ENCODE results near the gene DOCK2. TPM values are rescaled to one million over a fixed set of nuclear protein-coding genes. Genes with fewer than 3 reads are reported as not detected.
A peak's percentile ranks its signal among the peaks of the same experiment; 100 is the strongest.

The DOCK2 gene
- total and polyA plus RNA-seq, 12 donors, result 3.3 to 59.5 (median 21.0) TPM

DNA sequence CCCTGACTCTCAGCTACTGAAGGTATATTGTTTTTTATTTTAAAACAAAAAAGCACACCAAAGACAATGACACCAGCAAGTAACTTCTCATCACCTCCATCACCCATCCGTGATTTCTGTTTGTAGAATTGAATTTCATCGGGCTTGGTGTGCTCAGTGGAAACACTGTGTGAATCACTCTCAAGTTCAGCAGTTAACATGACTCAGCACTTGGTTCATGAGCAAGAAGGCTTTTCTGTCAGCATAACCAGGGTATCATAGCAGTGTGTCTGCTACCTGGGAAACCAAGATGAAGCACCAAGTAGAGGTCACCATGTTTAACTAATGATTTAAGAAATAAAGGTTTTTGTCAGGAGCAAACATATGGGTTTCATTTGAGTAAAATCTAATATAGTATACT lies 219.5 kb downstream of the DOCK2 start:
- Histone ChIP-seq H3K9me3 (replicated peaks in 1 of 3) (no peaks in the 10 kb centered on the region), H3K27me3 (no peaks in the 10 kb centered on the region), H3K36me3 (replicated peaks in 1 of 2) (no peaks in the 10 kb centered on the region), H3K4me3 (no peak overlapping the region), H3K27ac (no peak overlapping the region), H3K4me1 (replicated peaks in 1 of 2) (no peaks in the 10 kb centered on the region)
- WGBS, 4 donors, result 36 to 61% (median 48%) methylated on average over 2 of the region's 2 CpGs
- peak in 2 of 7 donors; percentile 16 to 26 for DNase-seq
- TF ChIP-seq, protein P1, sequence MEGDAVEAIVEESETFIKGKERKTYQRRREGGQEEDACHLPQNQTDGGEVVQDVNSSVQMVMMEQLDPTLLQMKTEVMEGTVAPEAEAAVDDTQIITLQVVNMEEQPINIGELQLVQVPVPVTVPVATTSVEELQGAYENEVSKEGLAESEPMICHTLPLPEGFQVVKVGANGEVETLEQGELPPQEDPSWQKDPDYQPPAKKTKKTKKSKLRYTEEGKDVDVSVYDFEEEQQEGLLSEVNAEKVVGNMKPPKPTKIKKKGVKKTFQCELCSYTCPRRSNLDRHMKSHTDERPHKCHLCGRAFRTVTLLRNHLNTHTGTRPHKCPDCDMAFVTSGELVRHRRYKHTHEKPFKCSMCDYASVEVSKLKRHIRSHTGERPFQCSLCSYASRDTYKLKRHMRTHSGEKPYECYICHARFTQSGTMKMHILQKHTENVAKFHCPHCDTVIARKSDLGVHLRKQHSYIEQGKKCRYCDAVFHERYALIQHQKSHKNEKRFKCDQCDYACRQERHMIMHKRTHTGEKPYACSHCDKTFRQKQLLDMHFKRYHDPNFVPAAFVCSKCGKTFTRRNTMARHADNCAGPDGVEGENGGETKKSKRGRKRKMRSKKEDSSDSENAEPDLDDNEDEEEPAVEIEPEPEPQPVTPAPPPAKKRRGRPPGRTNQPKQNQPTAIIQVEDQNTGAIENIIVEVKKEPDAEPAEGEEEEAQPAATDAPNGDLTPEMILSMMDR (IDR thresholded peaks at IDR 0.05), result no peak
- TF ChIP-seq POLR2A (IDR thresholded peaks at IDR 0.05), result no peak
- intact Hi-C loops (cut with DNase I), result no loop called here

DNA sequence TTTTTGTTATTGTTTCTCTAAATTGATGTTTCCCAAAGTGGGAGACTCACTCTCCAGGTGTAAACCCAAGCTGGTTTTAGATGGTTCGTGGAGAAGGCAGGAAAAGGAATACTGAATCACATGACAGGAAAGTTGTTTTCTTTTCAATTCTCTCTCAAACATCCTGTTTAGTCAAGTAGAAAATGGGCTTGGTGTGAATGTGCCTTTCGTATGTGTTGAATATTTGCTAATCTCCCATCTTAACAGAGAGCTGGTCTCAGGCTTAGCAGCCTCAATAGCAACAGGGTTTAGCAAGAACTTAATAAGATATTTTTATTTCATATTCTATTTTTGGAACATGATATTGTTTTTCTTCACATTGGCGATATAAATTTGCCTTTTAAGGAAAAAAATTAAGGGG lies 223.5 kb downstream of the DOCK2 start:
- H3K27ac ChIP-seq, result no peak overlapping the region
- H3K36me3 ChIP-seq (replicated peaks in 1 of 2), result no peaks in the 10 kb centered on the region
- no peak for DNase-seq
- intact Hi-C loops (cut with DNase I), result no loop called here
- no peaks in the 10 kb centered on the region for H3K9me3 ChIP-seq (replicated peaks in 1 of 3)
- H3K4me3 ChIP-seq, result no peak overlapping the region
- WGBS, 4 donors, result 52 to 74% (median 67%) methylated on average over 3 of the region's 3 CpGs
- H3K27me3 ChIP-seq, result no peaks in the 10 kb centered on the region
- H3K4me1 ChIP-seq (replicated peaks in 1 of 2), result no peaks in the 10 kb centered on the region
- no peak for TF ChIP-seq POLR2A (IDR thresholded peaks at IDR 0.05)
- TF ChIP-seq, protein P1 (IDR thresholded peaks at IDR 0.05), result no peak

DNA sequence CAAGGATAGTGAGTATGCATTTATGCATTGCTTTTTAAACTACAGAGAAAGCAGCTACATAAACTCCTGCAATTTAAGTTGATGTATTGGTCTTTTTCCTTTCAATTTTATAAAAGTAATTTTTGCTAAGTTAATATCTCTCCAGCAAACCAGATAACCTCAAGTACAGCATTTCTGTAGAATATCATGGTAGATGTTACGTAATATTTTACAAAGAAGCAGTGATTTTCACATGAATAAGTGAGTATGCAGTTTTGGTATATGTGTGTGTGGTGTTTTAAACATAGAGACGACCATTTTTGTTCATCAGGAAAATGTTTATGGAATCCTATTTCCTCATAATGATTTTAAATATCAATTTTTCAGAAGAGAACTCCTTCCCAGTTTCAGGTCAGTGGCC lies 224.4 kb downstream of the DOCK2 start:
- intact Hi-C loops (cut with DNase I), result no loop called here
- TF ChIP-seq POLR2A (IDR thresholded peaks at IDR 0.05), result no peak
- TF ChIP-seq, protein P1 (IDR thresholded peaks at IDR 0.05), result no peak
- no peak overlapping the region for H3K27ac ChIP-seq
- DNase-seq, result no peak
- no peak overlapping the region for H3K4me3 ChIP-seq
- no peaks in the 10 kb centered on the region for H3K27me3 ChIP-seq
- no peaks in the 10 kb centered on the region for H3K36me3 ChIP-seq (replicated peaks in 1 of 2)
- no peaks in the 10 kb centered on the region for H3K4me1 ChIP-seq (replicated peaks in 1 of 2)
- H3K9me3 ChIP-seq (replicated peaks in 1 of 3), result no peaks in the 10 kb centered on the region
- WGBS, 4 donors, result 80 to 92% (median 85%) methylated on average over 2 of the region's 2 CpGs

DNA sequence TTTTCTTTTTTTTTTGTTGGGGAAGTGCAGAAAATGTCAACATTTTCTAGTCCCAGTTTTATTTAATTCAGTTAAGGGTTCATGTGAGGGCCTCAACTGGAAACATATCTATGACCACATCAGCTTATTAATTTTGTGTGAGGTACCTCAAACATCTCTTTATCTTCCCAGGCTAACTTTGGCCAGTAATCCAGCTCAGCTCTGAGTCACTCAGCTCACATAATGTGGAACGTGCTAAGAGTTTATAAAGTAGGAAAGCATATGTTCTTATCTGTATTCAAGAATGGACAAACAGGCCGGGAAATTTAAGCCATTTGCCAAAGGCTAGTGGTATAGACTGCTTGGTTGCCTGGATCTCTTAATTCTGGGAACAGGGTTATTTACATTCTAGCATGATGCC lies 224.9 kb downstream of the DOCK2 start:
- H3K36me3 ChIP-seq (replicated peaks in 1 of 2), result no peaks in the 10 kb centered on the region
- no peaks in the 10 kb centered on the region for H3K9me3 ChIP-seq (replicated peaks in 1 of 3)
- no peak overlapping the region for H3K4me3 ChIP-seq
- H3K4me1 ChIP-seq (replicated peaks in 1 of 2), result no peaks in the 10 kb centered on the region
- TF ChIP-seq POLR2A (IDR thresholded peaks at IDR 0.05), result no peak
- TF ChIP-seq, protein P1 (IDR thresholded peaks at IDR 0.05), result no peak
- no peak for DNase-seq
- WGBS, 4 donors, result 88 to 92% (median 89%) methylated on average over 2 of the region's 2 CpGs
- no peaks in the 10 kb centered on the region for H3K27me3 ChIP-seq
- intact Hi-C loops (cut with DNase I), result no loop called here
- no peak overlapping the region for H3K27ac ChIP-seq

All from adrenal gland (tissue), 12 donors.